Measurements from ENCODE around the gene CEP112.

Gene CEP112

DNA sequence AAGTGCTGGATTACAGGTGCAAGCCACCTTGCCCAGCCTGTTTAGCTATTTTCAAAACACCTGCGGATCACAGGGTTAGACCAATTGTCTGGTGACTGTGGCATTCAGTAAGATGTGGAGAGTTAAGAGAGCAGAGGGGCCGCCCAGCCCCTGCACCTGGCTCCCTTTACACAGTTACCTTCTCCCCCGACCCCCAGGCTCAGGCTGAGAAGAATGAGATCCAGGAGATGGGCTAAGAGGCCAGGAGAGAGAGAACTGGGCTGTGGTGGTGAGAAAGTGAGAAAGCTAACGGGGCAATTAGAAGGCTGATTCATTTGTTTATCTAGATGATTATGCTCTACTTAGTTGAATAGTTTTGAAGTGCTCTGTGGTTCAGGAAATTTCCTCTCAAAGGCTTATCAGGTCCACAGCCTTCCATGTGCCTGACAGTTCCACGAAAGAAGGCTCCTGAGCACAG, 562.7 kb downstream of the CEP112 start:
- Histone ChIP-seq H3K4me2 (no peak overlapping the region), H4K20me1 (ENCODE audit: insufficient read depth) (no peaks in the 10 kb centered on the region), H3K27me3 (ENCODE audit: insufficient read depth, low read depth) (no peaks in the 10 kb centered on the region), H3K4me3 (IDR thresholded peaks at IDR 0.05; ENCODE audit: insufficient read depth, low read depth, low read length) (no peak overlapping the region), H3K79me2 (ENCODE audit: insufficient read depth, low read depth) (no peaks in the 10 kb centered on the region), H3K27ac (no peak overlapping the region), H3K4me1 (ENCODE audit: low read depth, poor library complexity, severe bottlenecking) (no peaks in the 10 kb centered on the region), H3K36me3 (ENCODE audit: insufficient read depth) (no peaks in the 10 kb centered on the region), H3K9ac (no peak overlapping the region), H2AFZ (ENCODE audit: low read depth) (no peak overlapping the region)
- TF ChIP-seq, protein P1, sequence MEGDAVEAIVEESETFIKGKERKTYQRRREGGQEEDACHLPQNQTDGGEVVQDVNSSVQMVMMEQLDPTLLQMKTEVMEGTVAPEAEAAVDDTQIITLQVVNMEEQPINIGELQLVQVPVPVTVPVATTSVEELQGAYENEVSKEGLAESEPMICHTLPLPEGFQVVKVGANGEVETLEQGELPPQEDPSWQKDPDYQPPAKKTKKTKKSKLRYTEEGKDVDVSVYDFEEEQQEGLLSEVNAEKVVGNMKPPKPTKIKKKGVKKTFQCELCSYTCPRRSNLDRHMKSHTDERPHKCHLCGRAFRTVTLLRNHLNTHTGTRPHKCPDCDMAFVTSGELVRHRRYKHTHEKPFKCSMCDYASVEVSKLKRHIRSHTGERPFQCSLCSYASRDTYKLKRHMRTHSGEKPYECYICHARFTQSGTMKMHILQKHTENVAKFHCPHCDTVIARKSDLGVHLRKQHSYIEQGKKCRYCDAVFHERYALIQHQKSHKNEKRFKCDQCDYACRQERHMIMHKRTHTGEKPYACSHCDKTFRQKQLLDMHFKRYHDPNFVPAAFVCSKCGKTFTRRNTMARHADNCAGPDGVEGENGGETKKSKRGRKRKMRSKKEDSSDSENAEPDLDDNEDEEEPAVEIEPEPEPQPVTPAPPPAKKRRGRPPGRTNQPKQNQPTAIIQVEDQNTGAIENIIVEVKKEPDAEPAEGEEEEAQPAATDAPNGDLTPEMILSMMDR (conservative IDR thresholded peaks at IDR 0.05; ENCODE audit: low read depth, low read length): no peak

DNA sequence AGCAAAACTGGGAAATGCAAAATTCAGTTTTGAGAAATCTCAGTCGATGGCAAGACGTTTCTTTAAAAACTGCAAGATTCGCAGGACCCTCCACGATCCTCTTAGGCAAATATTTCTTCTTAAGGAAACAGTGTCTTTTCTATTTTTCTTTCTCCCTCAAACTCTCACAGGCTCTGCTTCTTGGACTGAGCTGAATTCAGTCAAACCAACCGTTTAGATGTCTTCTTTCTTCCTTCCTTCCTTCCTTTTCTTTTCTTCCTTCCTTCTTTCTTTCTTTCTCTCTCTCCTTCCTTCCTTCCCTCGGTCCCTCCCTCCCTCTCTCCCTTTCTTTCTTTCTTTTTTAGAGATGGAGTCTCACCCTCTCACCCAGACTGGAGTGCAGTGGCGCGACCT, 563.3 kb downstream of the CEP112 start:
- no peak overlapping the region for H3K4me3 ChIP-seq (IDR thresholded peaks at IDR 0.05; ENCODE audit: insufficient read depth, low read depth, low read length)
- no peaks in the 10 kb centered on the region for H3K27me3 ChIP-seq (ENCODE audit: insufficient read depth, low read depth)
- no peaks in the 10 kb centered on the region for H3K36me3 ChIP-seq (ENCODE audit: insufficient read depth)
- no peak overlapping the region for H2AFZ ChIP-seq (ENCODE audit: low read depth)
- H3K4me1 ChIP-seq (ENCODE audit: low read depth, poor library complexity, severe bottlenecking): no peaks in the 10 kb centered on the region
- H3K27ac ChIP-seq: no peak overlapping the region
- no peaks in the 10 kb centered on the region for H3K79me2 ChIP-seq (ENCODE audit: insufficient read depth, low read depth)
- no peak overlapping the region for H3K4me2 ChIP-seq
- H3K9ac ChIP-seq: no peak overlapping the region
- TF ChIP-seq, protein P1 (conservative IDR thresholded peaks at IDR 0.05; ENCODE audit: low read depth, low read length): no peak
- no peaks in the 10 kb centered on the region for H4K20me1 ChIP-seq (ENCODE audit: insufficient read depth)

DNA sequence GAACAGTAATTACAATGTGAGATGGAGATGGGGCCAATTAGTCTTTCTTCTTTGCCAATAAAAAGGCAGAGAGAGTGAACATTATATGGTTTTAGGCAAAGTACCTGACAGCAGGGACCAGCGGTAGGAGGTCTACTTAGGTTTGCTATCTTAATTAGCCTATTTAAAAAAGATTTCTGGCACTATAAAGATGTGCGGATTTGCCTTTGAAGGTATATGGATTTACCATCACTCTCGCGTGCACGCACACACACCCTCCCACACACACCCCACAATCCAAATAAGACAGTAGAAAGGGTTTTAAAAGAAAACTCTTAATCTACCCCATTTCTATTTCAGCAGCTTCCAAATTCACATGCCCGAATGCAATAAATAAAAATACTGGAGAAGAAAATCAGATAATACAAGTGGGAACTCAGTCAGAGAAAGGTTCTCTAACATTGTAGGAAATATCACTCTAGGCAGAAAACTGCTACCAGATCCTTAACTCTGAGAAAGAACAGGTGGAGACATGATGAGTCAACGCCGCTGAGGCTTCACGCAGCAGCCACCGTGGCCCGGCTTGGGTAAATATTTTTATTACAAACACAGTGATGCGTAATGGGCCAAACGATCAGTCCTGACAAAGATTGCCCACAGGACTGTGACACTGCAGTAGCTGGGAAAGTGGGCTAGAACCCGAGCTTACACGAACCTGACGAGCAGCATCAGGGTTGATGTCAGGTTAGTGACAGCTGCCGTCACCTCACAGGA, 563.9 kb downstream of the CEP112 start:
- Histone ChIP-seq H3K79me2 (ENCODE audit: insufficient read depth, low read depth) (no peaks in the 10 kb centered on the region), H2AFZ (ENCODE audit: low read depth) (no peak overlapping the region), H3K4me2 (no peak overlapping the region), H3K27me3 (ENCODE audit: insufficient read depth, low read depth) (no peaks in the 10 kb centered on the region), H3K36me3 (ENCODE audit: insufficient read depth) (no peaks in the 10 kb centered on the region), H3K4me3 (IDR thresholded peaks at IDR 0.05; ENCODE audit: insufficient read depth, low read depth, low read length) (no peak overlapping the region), H3K27ac (no peak overlapping the region), H3K4me1 (ENCODE audit: low read depth, poor library complexity, severe bottlenecking) (no peaks in the 10 kb centered on the region), H3K9ac (no peak overlapping the region), H4K20me1 (ENCODE audit: insufficient read depth) (no peaks in the 10 kb centered on the region)
- TF ChIP-seq, protein P1 (conservative IDR thresholded peaks at IDR 0.05; ENCODE audit: low read depth, low read length): no peak

DNA sequence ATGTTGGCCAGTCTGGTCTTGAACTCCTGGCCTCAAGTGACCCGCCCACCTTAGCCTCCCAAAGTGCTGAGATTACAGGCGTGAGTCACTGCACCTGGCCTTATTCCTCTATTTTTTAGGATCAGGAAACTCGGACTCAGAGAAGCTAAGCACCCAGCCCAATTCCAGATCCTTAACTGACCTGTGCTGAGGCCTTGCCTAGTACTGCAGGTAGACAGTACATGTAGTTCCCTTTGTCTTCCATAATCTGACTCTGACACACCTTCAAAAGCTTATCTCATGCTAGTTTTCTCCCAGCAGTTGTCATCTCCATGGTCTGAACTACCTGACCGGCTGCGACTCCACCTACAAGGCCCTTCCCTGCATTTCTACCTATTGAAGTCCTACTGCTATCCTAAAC, 564.8 kb downstream of the CEP112 start:
- no peak overlapping the region for H2AFZ ChIP-seq (ENCODE audit: low read depth)
- H3K79me2 ChIP-seq (ENCODE audit: insufficient read depth, low read depth): no peaks in the 10 kb centered on the region
- no peaks in the 10 kb centered on the region for H3K27me3 ChIP-seq (ENCODE audit: insufficient read depth, low read depth)
- no peaks in the 10 kb centered on the region for H4K20me1 ChIP-seq (ENCODE audit: insufficient read depth)
- no peaks in the 10 kb centered on the region for H3K36me3 ChIP-seq (ENCODE audit: insufficient read depth)
- H3K27ac ChIP-seq: no peak overlapping the region
- TF ChIP-seq, protein P1 (conservative IDR thresholded peaks at IDR 0.05; ENCODE audit: low read depth, low read length): no peak
- no peak overlapping the region for H3K4me2 ChIP-seq
- no peaks in the 10 kb centered on the region for H3K4me1 ChIP-seq (ENCODE audit: low read depth, poor library complexity, severe bottlenecking)
- no peak overlapping the region for H3K4me3 ChIP-seq (IDR thresholded peaks at IDR 0.05; ENCODE audit: insufficient read depth, low read depth, low read length)
- H3K9ac ChIP-seq: no peak overlapping the region
